Measurements from ENCODE around the gene HMGB1. TPM values are rescaled to one million over a fixed set of nuclear protein-coding genes. Genes with fewer than 3 reads are reported as not detected.

HMGB1 gene
- total and polyA plus RNA-seq, 2 of the 4 experiments (the other 2 are of a cell fraction) = 185 to 276 TPM

DNA sequence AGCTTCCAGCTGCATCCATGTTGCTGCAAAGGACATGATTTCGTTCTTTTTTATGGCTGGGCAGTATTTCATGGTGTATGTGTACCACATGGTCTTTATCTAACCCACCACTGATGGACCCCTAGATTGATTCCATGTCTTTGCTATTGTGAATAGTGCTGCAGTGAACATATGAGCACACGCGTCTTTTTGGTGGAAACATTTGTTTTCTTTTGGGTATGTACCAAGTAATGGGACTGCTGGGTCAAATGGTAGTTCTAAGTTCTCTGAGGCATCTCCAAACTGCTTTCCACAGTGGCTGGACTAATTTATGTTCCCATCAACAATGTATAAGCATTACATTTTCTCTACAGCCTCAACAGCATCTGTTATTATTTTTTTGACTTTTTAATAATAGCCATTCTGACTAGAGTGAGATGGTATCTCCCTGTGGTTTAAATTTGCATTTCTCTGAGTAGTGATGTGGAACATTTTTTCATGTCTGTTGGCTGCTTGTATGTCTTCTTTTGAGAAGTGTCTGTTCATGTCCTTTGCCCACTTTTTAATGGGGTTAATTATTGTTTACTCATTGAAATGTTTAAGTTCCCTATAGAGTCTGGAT, 50.2 kb downstream of the HMGB1 start:
- H2AK5ac ChIP-seq (ENCODE audit: low read depth, low read length) = no peak overlapping the region
- H3K27ac ChIP-seq (ENCODE audit: insufficient read depth, low read length) = no peak overlapping the region
- no peaks in the 10 kb centered on the region for H3K27me3 ChIP-seq (ENCODE audit: control insufficient read depth, insufficient read depth, low read length)
- H3K9me1 ChIP-seq (ENCODE audit: insufficient read depth, low read length) = peaks cover under 1% of the 10 kb centered on the region
- intact Hi-C loops (cut with micrococcal nuclease) (no loop called here), dilution Hi-C loops (cut with HindIII; ENCODE audit: low sequenced_read_pairs, unreplicated experiment) (no loop called here), in situ Hi-C loops (cut with MboI; ENCODE audit: low sequenced_read_pairs) (no loop called here)
- H4K91ac ChIP-seq (ENCODE audit: insufficient read depth, low read depth, low read length) = no peak overlapping the region
- no peak overlapping the region for H3K56ac ChIP-seq (ENCODE audit: extremely low read depth, insufficient read depth, low read length)
- no TSS peak for BruUV-seq (replicated peaks)
- H2AK9ac ChIP-seq (replicated peaks; ENCODE audit: low read depth, low read length, poor library complexity) = no peak overlapping the region
- no peak overlapping the region for H3K4me2 ChIP-seq (ENCODE audit: low read depth, low read length)
- no peak overlapping the region for H3K4ac ChIP-seq (ENCODE audit: low read depth, low read length)
- WGBS, 2 experiments (ENCODE audit: extremely low coverage in 2 of 2, insufficient read length in 1 of 2) = no CpG with 5 or more reads among the region's 3 CpGs
- H3K14ac ChIP-seq (replicated peaks; ENCODE audit: low read depth, low read length) = no peak overlapping the region
- no peaks in the 10 kb centered on the region for H4K20me1 ChIP-seq (ENCODE audit: insufficient read depth, low read length)
- no peaks in the 10 kb centered on the region for H3K9me3 ChIP-seq (ENCODE audit: control insufficient read depth, insufficient read depth, low read length)
- no peak overlapping the region for H3K4me3 ChIP-seq (ENCODE audit: insufficient read depth, low read depth, low read length)
- no peak overlapping the region for H3K23ac ChIP-seq (ENCODE audit: low read depth, low read length)
- H2BK15ac ChIP-seq (ENCODE audit: low read depth, low read length) = no peak overlapping the region
- no peaks in the 10 kb centered on the region for H3K36me3 ChIP-seq (ENCODE audit: control insufficient read depth, insufficient read depth, low read length)
- H2BK20ac ChIP-seq (ENCODE audit: low read depth, low read length) = no peak overlapping the region
- H3K79me1 ChIP-seq (ENCODE audit: low read depth in 1 of 2, low read length in 2 of 2) = peaks cover 0 to 2% of the 10 kb centered on the region in 2 experiments; a peak in 1 of 4 replicates
- no peak overlapping the region for H4K8ac ChIP-seq (ENCODE audit: low read depth in 2 of 2, low read length in 2 of 2)
- ChIA-PET POLR2A (ENCODE audit: unreplicated experiment) (interaction anchor here (0.5 kb wide), 1 partner anchor 650 kb away, joined by 3 read pairs; no protein-coding TSS in a partner anchor), CTCF (no interaction called here)
- no peak overlapping the region for H4K5ac ChIP-seq (ENCODE audit: low read depth, low read length)
- no peak overlapping the region for H2BK120ac ChIP-seq (ENCODE audit: low read depth, low read length)
- no peak overlapping the region for H2BK5ac ChIP-seq (ENCODE audit: low read depth, low read length, poor library complexity, severe bottlenecking)
- H2AFZ ChIP-seq (replicated peaks; ENCODE audit: low read length, poor library complexity) = no peak overlapping the region
- ATAC-seq (ENCODE audit: low read depth) (no peak), DNase-seq (no peak)
- no peak overlapping the region for H3K18ac ChIP-seq (ENCODE audit: low read depth, low read length)
- TF ChIP-seq MAZ (IDR thresholded peaks at IDR 0.05; ENCODE audit: borderline replicate concordance, low read depth, low read length) (no peak), RAD21 (IDR thresholded peaks at IDR 0.05; ENCODE audit: low read length) (no peak)
- H3K9ac ChIP-seq (ENCODE audit: low read depth, low read length) = no peak overlapping the region
- no peaks in the 10 kb centered on the region for H3K4me1 ChIP-seq (ENCODE audit: control insufficient read depth, insufficient read depth, low read length)
